IMR-90 (cell line): ENCODE measurements around the gene SYVN1. TPM values are rescaled to one million over a fixed set of nuclear protein-coding genes. Genes with fewer than 3 reads are reported as not detected.

Source experiments
- ATAC-seq: fragments of 200-7000 bp; cut with Tn5 transposase; 2 replicates; pipeline ENCODE4 v1.9.1; 2020; ENCODE audit warnings: low read depth, mild to moderate bottlenecking, moderate library complexity
- BruUV-seq: library from RNA; stranded (reverse); fragments of 400-500 nt; replicated peaks from 2 replicates; lab custom pipeline; 2021; lab: Mats Ljungman, UMichigan
- CTCF ChIA-PET: fragments of 300-600 bp; formaldehyde crosslinking; extraction: SDS; loops from one replicate; lab custom pipeline; 2021; ENCODE audit warnings: antibody characterized with exemption; lab: Yijun Ruan, JAX
- POLR2A ChIA-PET: fragments of 300-600 bp; sonication (Branson Sonifier 250); formaldehyde crosslinking; loops from one replicate; lab custom pipeline; 2022; ENCODE audit warnings: antibody characterized with exemption; ENCODE audit not compliant: unreplicated experiment; lab: Charles Lee
- DNase-seq: peaks from one replicate; pipeline ENCODE4 v3.0.0; 2013
- H2AFZ ChIP-seq: replicated peaks from 2 replicates; pipeline ENCODE3; 2013; ENCODE audit warnings: low read length, mild to moderate bottlenecking; ENCODE audit not compliant: poor library complexity
- H2AK5ac ChIP-seq: 2 replicates; pipeline ENCODE4 v1.6.1; 2013; ENCODE audit warnings: low read depth, low read length, inconsistent platforms
- H2AK9ac ChIP-seq: replicated peaks from 2 replicates; pipeline ENCODE3; 2013; ENCODE audit warnings: mild to moderate bottlenecking, low read depth, low read length, moderate library complexity; ENCODE audit not compliant: poor library complexity
- H2BK120ac ChIP-seq: 2 replicates; pipeline ENCODE4 v1.6.1; 2013; ENCODE audit warnings: low read depth, low read length, inconsistent platforms
- H2BK15ac ChIP-seq: 3 replicates; pipeline ENCODE4 v1.6.1; 2013; ENCODE audit warnings: low read depth, low read length, inconsistent platforms
- H2BK20ac ChIP-seq: 2 replicates; pipeline ENCODE4 v1.6.1; 2013; ENCODE audit warnings: low read depth, mild to moderate bottlenecking, inconsistent platforms, low read length, moderate library complexity
- H2BK5ac ChIP-seq: 2 replicates; pipeline ENCODE4 v1.6.1; 2013; ENCODE audit warnings: mild to moderate bottlenecking, low read depth, low read length, inconsistent platforms; ENCODE audit not compliant: poor library complexity, severe bottlenecking
- H3K14ac ChIP-seq: replicated peaks from 2 replicates; pipeline ENCODE4 v1.6.1; 2013; ENCODE audit warnings: low read depth, low read length, inconsistent platforms
- H3K18ac ChIP-seq: 2 replicates; pipeline ENCODE4 v1.6.1; 2013; ENCODE audit warnings: low read depth, low read length, control low read depth
- H3K23ac ChIP-seq: 2 replicates; pipeline ENCODE4 v1.6.1; 2013; ENCODE audit warnings: low read depth, low read length, inconsistent platforms
- H3K27ac ChIP-seq: 2 replicates; pipeline ENCODE4 v1.5.1; 2013; ENCODE audit warnings: mild to moderate bottlenecking, control low read depth, low read length; ENCODE audit not compliant: insufficient read depth
- H3K27me3 ChIP-seq: 2 replicates; pipeline ENCODE4 v1.6.1; 2013; ENCODE audit warnings: low read length; ENCODE audit not compliant: control insufficient read depth, insufficient read depth
- H3K36me3 ChIP-seq: 2 replicates; pipeline ENCODE4 v1.6.1; 2013; ENCODE audit warnings: low read length, mixed read lengths; ENCODE audit not compliant: control insufficient read depth, insufficient read depth
- H3K4ac ChIP-seq: 2 replicates; pipeline ENCODE4 v1.6.1; 2013; ENCODE audit warnings: low read depth, low read length, inconsistent platforms
- H3K4me1 ChIP-seq: 2 replicates; pipeline ENCODE4 v1.6.1; 2013; ENCODE audit warnings: low read length, mixed read lengths; ENCODE audit not compliant: control insufficient read depth, insufficient read depth
- H3K4me2 ChIP-seq: 2 replicates; pipeline ENCODE4 v1.6.1; 2013; ENCODE audit warnings: low read depth, mild to moderate bottlenecking, control low read depth, low read length, moderate library complexity
- H3K4me3 ChIP-seq: 2 replicates; pipeline ENCODE4 v1.5.1; 2013; ENCODE audit warnings: low read depth, mild to moderate bottlenecking, control low read depth, low read length, moderate library complexity; ENCODE audit not compliant: insufficient read depth
- H3K56ac ChIP-seq: 2 replicates; pipeline ENCODE4 v1.6.1; 2013; ENCODE audit warnings: low read length, inconsistent platforms; ENCODE audit not compliant: insufficient read depth; ENCODE audit errors: extremely low read depth
- H3K79me1 ChIP-seq, 2 experiments: 2 replicates each; pipeline ENCODE4 v1.6.1; 2013; ENCODE audit warnings: low read length in 2 of 2, inconsistent platforms in 1 of 2, low read depth in 1 of 2
- H3K9ac ChIP-seq: 2 replicates; pipeline ENCODE4 v1.6.1; 2013; ENCODE audit warnings: low read depth, low read length, control low read depth
- H3K9me1 ChIP-seq: 2 replicates; pipeline ENCODE4 v1.6.1; 2013; ENCODE audit warnings: low read length, inconsistent platforms; ENCODE audit not compliant: insufficient read depth
- H3K9me3 ChIP-seq: 2 replicates; pipeline ENCODE4 v1.6.1; 2013; ENCODE audit warnings: low read length; ENCODE audit not compliant: control insufficient read depth, insufficient read depth
- H4K20me1 ChIP-seq: 2 replicates; pipeline ENCODE4 v1.6.1; 2013; ENCODE audit warnings: low read length, inconsistent platforms; ENCODE audit not compliant: insufficient read depth
- H4K5ac ChIP-seq: 2 replicates; pipeline ENCODE4 v1.6.1; 2013; ENCODE audit warnings: mild to moderate bottlenecking, low read depth, low read length, control low read depth
- H4K8ac ChIP-seq, 2 experiments: 2 replicates each; pipeline ENCODE4 v1.6.1; 2013; ENCODE audit warnings: low read depth in 2 of 2, low read length in 2 of 2, control low read depth in 1 of 2, inconsistent platforms in 1 of 2
- H4K91ac ChIP-seq: 2 replicates; pipeline ENCODE4 v1.6.1; 2013; ENCODE audit warnings: low read depth, low read length, inconsistent platforms; ENCODE audit not compliant: insufficient read depth
- CEBPB ChIP-seq: IDR thresholded peaks from 2 replicates; pipeline ENCODE4 v1.6.1; 2012; ENCODE audit warnings: low read depth, low read length, improper control_type of control experiment
- ELK1 ChIP-seq: fragments of 150-350 bp; IDR thresholded peaks from 2 replicates; pipeline ENCODE4 v1.6.1; 2016; ENCODE audit warnings: low read depth, mild to moderate bottlenecking, low read length, moderate library complexity, borderline replicate concordance
- MXI1 ChIP-seq: IDR thresholded peaks from 2 replicates; pipeline ENCODE4 v1.6.1; 2012; ENCODE audit warnings: low read depth, mild to moderate bottlenecking, low read length, moderate library complexity, borderline replicate concordance
- POLR2A ChIP-seq: IDR thresholded peaks from 2 replicates; pipeline ENCODE4 v1.6.1; 2012; ENCODE audit warnings: mild to moderate bottlenecking, low read depth, low read length
- RAD21 ChIP-seq: IDR thresholded peaks from 2 replicates; pipeline ENCODE4 v1.6.1; 2012; ENCODE audit warnings: low read length, improper control_type of control experiment
- RCOR1 ChIP-seq: IDR thresholded peaks from 2 replicates; pipeline ENCODE4 v1.6.1; 2012; ENCODE audit warnings: mild to moderate bottlenecking, low read length, improper control_type of control experiment; ENCODE audit not compliant: insufficient replicate concordance
- RFX5 ChIP-seq: IDR thresholded peaks from 2 replicates; pipeline ENCODE4 v1.8.0; 2012; ENCODE audit warnings: low read depth, mild to moderate bottlenecking, low read length, moderate library complexity
- SMC3 ChIP-seq: fragments of 150-350 bp; IDR thresholded peaks from 2 replicates; pipeline ENCODE4 v1.6.1; 2016; ENCODE audit warnings: low read depth, mild to moderate bottlenecking, antibody characterized with exemption, low read length, moderate library complexity
- WGBS, 2 experiments: methylation state at CpG; one replicate each; pipeline versions ENCODE4 v1.1.5 to v1.1.7; 2013; ENCODE audit warnings: missing lambda C conversion rate in 2 of 2; ENCODE audit not compliant: insufficient read length in 1 of 2; ENCODE audit errors: extremely low coverage in 2 of 2; 5-methylcytosine and 5-hydroxymethylcytosine counted together
- dilution Hi-C: fragments of 300-500 bp; cut with HindIII; formaldehyde crosslinking; loops from one replicate; pipeline ENCODE4 v1.14.3; 2018; ENCODE audit warnings: low sequenced_read_pairs; ENCODE audit not compliant: unreplicated experiment
- in situ Hi-C: fragments of 300-500 bp; cut with MboI; formaldehyde crosslinking; loops from 3 replicates; pipeline ENCODE4 v1.14.3; 2019; ENCODE audit warnings: low sequenced_read_pairs, inconsistent platforms, mixed read lengths
- intact Hi-C: fragments of 100-400 bp; cut with micrococcal nuclease; formaldehyde crosslinking; loops from 2 replicates; pipeline ENCODE4 v1.10.0; 2022
- polyA plus RNA-seq, 3 experiments: library from polyadenylated mRNA; depleted of rRNA; stranded (reverse); fragments of >200 nt; gene quantifications; 2 replicates each; pipeline ENCODE4 v1.2.3, GENCODE V29; 2012; ENCODE audit warnings: low replicate concordance in 1 of 3
- total RNA-seq: library from RNA; depleted of rRNA; stranded (reverse); fragments of >200 nt; gene quantifications from 2 replicates; pipeline ENCODE4 v1.2.3, GENCODE V29; 2012
- TF ChIP-seq, protein P1 (sequence below): fragments of 150-350 bp; IDR thresholded peaks from 2 replicates; pipeline ENCODE4 v1.6.1; 2017; ENCODE audit warnings: mild to moderate bottlenecking, antibody characterized with exemption, low read length, low read depth

SYVN1 gene
- total and polyA plus RNA-seq, 2 of the 4 experiments (the other 2 are of a cell fraction) = 9.5 to 52.9 TPM

DNA sequence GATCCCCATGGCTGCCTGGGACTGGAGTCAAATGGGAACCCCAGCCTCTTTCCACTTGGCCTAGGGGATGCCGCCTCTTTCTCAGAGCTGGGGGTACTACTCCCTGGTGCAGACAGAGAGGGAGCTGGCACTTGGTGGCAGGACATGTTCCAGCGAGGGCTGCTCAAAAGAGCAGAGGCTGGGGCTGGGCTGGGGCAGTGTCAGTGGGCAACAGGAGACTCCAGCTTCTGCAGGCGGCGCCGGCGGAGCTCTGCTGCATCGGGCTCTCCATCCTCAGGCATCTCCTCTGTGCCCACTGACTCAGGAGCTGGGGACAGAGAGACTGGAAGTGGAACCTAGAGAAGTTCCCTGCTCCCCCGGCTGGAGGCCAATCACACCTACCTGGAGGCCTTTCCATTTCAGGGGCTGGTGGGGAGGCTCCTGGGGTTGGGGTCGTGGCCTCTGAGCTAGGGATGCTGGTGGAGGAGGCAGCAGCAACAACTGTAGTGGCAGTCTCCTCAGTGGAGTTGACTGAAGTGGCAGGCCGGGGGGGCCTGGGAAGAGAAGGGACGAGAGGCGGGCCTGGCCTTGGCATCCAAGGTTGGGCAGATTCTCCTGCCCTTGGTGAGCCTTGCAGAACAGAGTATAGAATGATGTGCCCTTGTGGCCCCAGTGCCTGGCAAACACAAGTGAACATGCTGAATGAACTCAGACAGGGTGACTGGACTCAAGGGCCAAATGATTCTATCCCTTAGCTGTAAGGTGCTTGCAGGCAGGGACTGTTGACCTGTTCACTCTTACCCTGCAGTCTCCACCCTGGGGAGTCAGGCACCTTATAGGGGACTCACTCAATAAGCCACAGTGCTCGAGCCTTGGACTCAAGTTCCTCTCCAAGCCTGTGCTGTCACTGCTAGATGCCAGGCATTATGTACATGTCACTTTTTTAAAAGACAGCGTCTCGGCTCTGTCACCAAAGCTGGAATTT, 5.9 kb downstream of the SYVN1 start:
- ATAC-seq = no peak
- Histone ChIP-seq H4K20me1 (peaks cover 26% of the 10 kb centered on the region), H3K4me2 (no peak overlapping the region), H2AK9ac (no peak overlapping the region), H3K36me3 (peaks cover 80% of the 10 kb centered on the region), H3K4me3 (no peak overlapping the region), H3K27ac (no peak overlapping the region), H2AK5ac (no peak overlapping the region), H3K23ac (no peak overlapping the region), H3K9ac (no peak overlapping the region), H3K18ac (no peak overlapping the region), H2BK20ac (no peak overlapping the region), H2BK120ac (no peak overlapping the region), H3K14ac (no peak overlapping the region), H3K9me1 (peaks cover 11% of the 10 kb centered on the region), H2BK5ac (no peak overlapping the region), H3K4me1 (peaks cover 6% of the 10 kb centered on the region; the same call in 1 of the 2 replicates), H3K27me3 (no peaks in the 10 kb centered on the region), H4K91ac (no peak overlapping the region), H4K5ac (no peak overlapping the region), H3K79me1 (peaks cover 25 to 62% of the 10 kb centered on the region in 2 experiments), H3K4ac (no peak overlapping the region), H2AFZ (no peak overlapping the region), H3K56ac (no peak overlapping the region), H2BK15ac (no peak overlapping the region), H4K8ac (no peak overlapping the region), H3K9me3 (no peaks in the 10 kb centered on the region)
- WGBS, 2 experiments = 90% methylated on average over 2 of the region's 15 CpGs; no CpG with 5 or more reads in 1 of the 2 experiments
- in situ Hi-C loops (no loop called here), intact Hi-C loops (no loop called here), dilution Hi-C loops (no loop called here)
- BruUV-seq = no TSS peak
- DNase-seq = no peak
- CTCF ChIA-PET = no interaction called here
- TF ChIP-seq MXI1 = no peak
- no peak for TF ChIP-seq RCOR1
- TF ChIP-seq ELK1 = no peak
- no peak for TF ChIP-seq CEBPB
- no peak for TF ChIP-seq POLR2A
- TF ChIP-seq SMC3 = no peak
- no peak for TF ChIP-seq RAD21
- TF ChIP-seq RFX5 = no peak
- TF ChIP-seq, protein P1, sequence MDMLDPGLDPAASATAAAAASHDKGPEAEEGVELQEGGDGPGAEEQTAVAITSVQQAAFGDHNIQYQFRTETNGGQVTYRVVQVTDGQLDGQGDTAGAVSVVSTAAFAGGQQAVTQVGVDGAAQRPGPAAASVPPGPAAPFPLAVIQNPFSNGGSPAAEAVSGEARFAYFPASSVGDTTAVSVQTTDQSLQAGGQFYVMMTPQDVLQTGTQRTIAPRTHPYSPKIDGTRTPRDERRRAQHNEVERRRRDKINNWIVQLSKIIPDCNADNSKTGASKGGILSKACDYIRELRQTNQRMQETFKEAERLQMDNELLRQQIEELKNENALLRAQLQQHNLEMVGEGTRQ = no peak
- POLR2A ChIA-PET = no interaction called here
